Endothelial cell of umbilical vein (primary cell): ENCODE results near the gene REPS2. TPM values are rescaled to one million over a fixed set of nuclear protein-coding genes. Genes with fewer than 3 reads are reported as not detected.

ENCODE experiments used
- BruUV-seq: library from RNA; stranded (reverse); fragments of 400-500 nt; replicated peaks from 2 replicates; lab custom pipeline; 2021; lab: Mats Ljungman, UMichigan
- CTCF ChIA-PET: fragments of 300-600, 350-600 bp; sonication (Branson Sonifier 250); formaldehyde crosslinking; loops from one replicate; lab custom pipeline; 2021; ENCODE audit warnings: antibody characterized with exemption, inconsistent platforms; lab: Charles Lee
- POLR2A ChIA-PET: fragments of 300-600, 350-600 bp; sonication (Branson Sonifier 250); formaldehyde crosslinking; loops from one replicate; lab custom pipeline; 2021; ENCODE audit warnings: antibody characterized with exemption, inconsistent platforms; lab: Charles Lee
- DNase-seq: peaks from one replicate; pipeline ENCODE4 v3.0.0-alpha.2; 2011; ENCODE audit warnings: low read depth, low spot score
- FAIRE-seq: peaks from 2 replicates; lab custom pipeline; 2011; peaks lifted over from hg19 to GRCh38; lab: Jason Lieb, UNC
- H2AFZ ChIP-seq: 2 replicates; pipeline ENCODE4 v1.6.0; 2012; ENCODE audit warnings: low read depth, low read length, control low read depth, inconsistent platforms
- H3K27ac ChIP-seq: 2 replicates; pipeline ENCODE4 v1.5.1; 2011; ENCODE audit warnings: low read depth, mild to moderate bottlenecking, control low read depth, low read length, moderate library complexity; ENCODE audit not compliant: insufficient read depth
- H3K27me3 ChIP-seq, 2 experiments: 2 replicates each; pipeline versions ENCODE4 v1.6.0 to v1.6.1; 2011; ENCODE audit warnings: low read length in 2 of 2, mixed read lengths in 1 of 2; ENCODE audit not compliant: control insufficient read depth in 2 of 2, insufficient read depth in 2 of 2
- H3K36me3 ChIP-seq, 2 experiments: 2 replicates in 1 of 2; 3 replicates in 1 of 2; pipeline ENCODE4 v1.5.1; 2011; ENCODE audit warnings: low read length in 2 of 2, mild to moderate bottlenecking in 1 of 2, moderate library complexity in 1 of 2; ENCODE audit not compliant: control insufficient read depth in 2 of 2, insufficient read depth in 2 of 2; ENCODE audit errors: extremely low read depth in 1 of 2
- H3K4me1 ChIP-seq: 3 replicates; pipeline ENCODE4 v1.5.1; 2011; ENCODE audit warnings: mild to moderate bottlenecking, low read length; ENCODE audit not compliant: control insufficient read depth, insufficient read depth; ENCODE audit errors: extremely low read depth
- H3K4me2 ChIP-seq: 2 replicates; pipeline ENCODE4 v1.6.1; 2011; ENCODE audit warnings: low read length, control low read depth, mixed read lengths; ENCODE audit not compliant: insufficient read depth
- H3K4me3 ChIP-seq, 3 experiments: fragments of 200-600 bp in 1 of 3; sonication (generic), shearing (Covaris generic) in 1 of 3; replicated peaks in 1 of 3; 2 replicates each; pipeline ENCODE4 v1.5.1; 2011 to 2016; ENCODE audit warnings: control low read depth in 3 of 3, low read length in 3 of 3, mild to moderate bottlenecking in 2 of 3, inconsistent platforms in 1 of 3, low read depth in 1 of 3, moderate library complexity in 1 of 3; ENCODE audit not compliant: insufficient read depth in 1 of 3
- H3K79me2 ChIP-seq: 2 replicates; pipeline ENCODE4 v1.6.0; 2012; ENCODE audit warnings: low read length, inconsistent platforms; ENCODE audit not compliant: control insufficient read depth, insufficient read depth
- H3K9ac ChIP-seq: replicated peaks from 2 replicates; pipeline ENCODE3; 2011; ENCODE audit warnings: low read length, control low read depth; ENCODE audit not compliant: insufficient read depth; ENCODE audit errors: extremely low read depth
- H3K9me1 ChIP-seq: replicated peaks from 3 replicates; pipeline ENCODE4 v1.6.0; 2011; ENCODE audit warnings: mild to moderate bottlenecking, low read length; ENCODE audit not compliant: control insufficient read depth, insufficient read depth; ENCODE audit errors: extremely low read depth
- H3K9me3 ChIP-seq: replicated peaks from 2 replicates; pipeline ENCODE4 v1.5.1; 2012; ENCODE audit warnings: low read length, inconsistent platforms; ENCODE audit not compliant: control insufficient read depth, insufficient read depth
- H4K20me1 ChIP-seq: replicated peaks from 2 replicates; pipeline ENCODE3; 2011; ENCODE audit warnings: mild to moderate bottlenecking, low read length; ENCODE audit not compliant: control insufficient read depth, insufficient read depth; ENCODE audit errors: extremely low read depth
- CTCF ChIP-seq, 2 donors: IDR thresholded peaks; 1 replicate in 1 of 2; 2 replicates in 1 of 2; pipeline ENCODE4 v1.5.1; 2011; ENCODE audit warnings: low read length in 2 of 2, mild to moderate bottlenecking in 2 of 2, moderate library complexity in 2 of 2, control low read depth in 1 of 2, inconsistent platforms in 1 of 2, low read depth in 1 of 2; ENCODE audit not compliant: insufficient read depth in 1 of 2; ENCODE audit errors: extremely low read depth in 1 of 2
- EZH2 ChIP-seq: IDR thresholded peaks from 2 replicates; pipeline ENCODE4 v1.6.1; 2012; ENCODE audit warnings: borderline replicate concordance, low read depth, mild to moderate bottlenecking, moderate library complexity, low read length, inconsistent platforms; ENCODE audit not compliant: severe bottlenecking
- FOS ChIP-seq: IDR thresholded peaks from 2 replicates; pipeline ENCODE4 v1.6.1; 2011; ENCODE audit warnings: mild to moderate bottlenecking, low read length, moderate library complexity, borderline replicate concordance; ENCODE audit not compliant: insufficient read depth
- GATA2 ChIP-seq: IDR thresholded peaks from 2 replicates; pipeline ENCODE4 v1.7.0; 2011; ENCODE audit warnings: low read depth, mild to moderate bottlenecking, moderate library complexity, mixed read lengths, low read length; ENCODE audit not compliant: insufficient read length, insufficient read depth
- JUN ChIP-seq: IDR thresholded peaks from 2 replicates; pipeline ENCODE4 v1.6.1; 2011; ENCODE audit warnings: borderline replicate concordance, low read depth; ENCODE audit not compliant: insufficient read length, insufficient read depth
- MAX ChIP-seq: IDR thresholded peaks from 2 replicates; pipeline ENCODE4 v1.6.1; 2011; ENCODE audit not compliant: insufficient read depth, insufficient read length
- MYC ChIP-seq: IDR thresholded peaks from one replicate; pipeline ENCODE4 v1.6.1; 2011; ENCODE audit warnings: mild to moderate bottlenecking, low read depth, low read length
- POLR2A ChIP-seq: IDR thresholded peaks from 2 replicates; pipeline ENCODE4 v1.6.1; 2012; ENCODE audit warnings: low read depth, mild to moderate bottlenecking, control low read depth, low read length
- POLR2AphosphoS5 ChIP-seq: IDR thresholded peaks from 2 replicates; pipeline ENCODE4 v1.6.1; 2012; ENCODE audit warnings: low read depth, mild to moderate bottlenecking, control low read depth, low read length, moderate library complexity; ENCODE audit not compliant: insufficient read depth
- dilution Hi-C: fragments of 300-500 bp; cut with MboI; formaldehyde crosslinking; loops from one replicate; pipeline ENCODE4 v1.15.0; 2019; ENCODE audit warnings: low sequenced_read_pairs; ENCODE audit not compliant: extremely low pct_ligation_motif_present
- intact Hi-C: fragments of 100-400 bp; cut with micrococcal nuclease; formaldehyde crosslinking; loops from one replicate; pipeline ENCODE4 v1.10.0; 2022
- polyA plus RNA-seq, 4 experiments: library from polyadenylated mRNA; depleted of rRNA in 3 of 4; stranded (reverse) in 3 of 4; unstranded in 1 of 4; fragments of >200 nt; gene quantifications; 2 replicates each; pipeline versions ENCODE4 v1.2.1 to v1.2.3, GENCODE V29; 2011 to 2012; ENCODE audit warnings: missing spikeins in 1 of 4
- total RNA-seq: library from RNA; stranded (reverse); gene quantifications from 2 replicates; pipeline ENCODE4 v1.2.3, GENCODE V29; 2021

The REPS2 gene
- total and polyA plus RNA-seq, 2 donors (not counting 3 experiments of a cell fraction or from before 2014, with no cell fraction given), result 0.91 to 2.6 TPM

- Histone ChIP-seq H3K27ac (no peak overlapping the region), H3K4me1 (no peaks in the 10 kb centered on the region), H3K27me3 (no peaks in the 10 kb centered on the region), H3K79me2 (no peaks in the 10 kb centered on the region), H3K9me3 (no peaks in the 10 kb centered on the region), H3K36me3 (no peaks in the 10 kb centered on the region), H4K20me1 (no peaks in the 10 kb centered on the region), H3K9ac (no peak overlapping the region), H3K4me3 (no peak overlapping the region), H2AFZ (no peak overlapping the region), H3K4me2 (no peak overlapping the region), H3K9me1 (no peaks in the 10 kb centered on the region)
- FAIRE-seq (no peak), DNase-seq (no peak)
- intact Hi-C loops (no loop called here), dilution Hi-C loops (no loop called here)
- BruUV-seq, result no TSS peak
- CTCF ChIA-PET, result interaction anchor here (0.9 to 1.1 kb wide), 2 partner anchors 14 to 60 kb away, joined by 3 read pairs; no protein-coding TSS in a partner anchor
- no peak for TF ChIP-seq EZH2
- no peak for TF ChIP-seq MYC
- TF ChIP-seq POLR2AphosphoS5, result no peak
- no peak for TF ChIP-seq POLR2A
- no peak for TF ChIP-seq JUN
- no peak for TF ChIP-seq CTCF (IDR thresholded peaks at IDR 0.05; ENCODE audit: extremely low read depth in 1 of 2, insufficient read depth in 1 of 2, low read depth in 1 of 2, low read length in 2 of 2)
- TF ChIP-seq FOS, result no peak
- no peak for TF ChIP-seq MAX
- no peak for TF ChIP-seq GATA2
- POLR2A ChIA-PET, result no interaction called here
Observed at GRCh38 chrX:16986169-16986568, 39.7 kb downstream of the REPS2 start.
